Keratinocyte (primary cell): ENCODE measurements around the gene PLEKHG5. TPM values are rescaled to one million over a fixed set of nuclear protein-coding genes. Genes with fewer than 3 reads are reported as not detected.

Source experiments
- DNase-seq: peaks from one replicate; pipeline ENCODE4 v3.0.0-alpha.2; 2011; ENCODE audit warnings: low read depth, missing footprints, low spot score
- FAIRE-seq: peaks from 2 replicates; lab custom pipeline; 2011; peaks lifted over from hg19 to GRCh38; lab: Jason Lieb, UNC
- H2AFZ ChIP-seq: 2 replicates; pipeline ENCODE4 v1.6.0; 2012; ENCODE audit warnings: low read length, control low read depth, inconsistent platforms; ENCODE audit not compliant: control insufficient read depth
- H3K27ac ChIP-seq: 2 replicates; pipeline ENCODE4 v1.5.1; 2011; ENCODE audit warnings: low read length; ENCODE audit not compliant: control insufficient read depth, insufficient read depth
- H3K27me3 ChIP-seq: 3 replicates; pipeline ENCODE4 v1.6.0; 2011; ENCODE audit warnings: low read length; ENCODE audit not compliant: control insufficient read depth, insufficient read depth; ENCODE audit errors: extremely low read depth
- H3K36me3 ChIP-seq, 2 experiments: 2 replicates in 1 of 2; 3 replicates in 1 of 2; pipeline ENCODE4 v1.5.1; 2011; ENCODE audit warnings: low read length in 2 of 2, mild to moderate bottlenecking in 1 of 2; ENCODE audit not compliant: control insufficient read depth in 2 of 2, insufficient read depth in 2 of 2; ENCODE audit errors: extremely low read depth in 1 of 2
- H3K4me1 ChIP-seq: 3 replicates; pipeline ENCODE4 v1.5.1; 2011; ENCODE audit warnings: low read length; ENCODE audit not compliant: control insufficient read depth, insufficient read depth; ENCODE audit errors: extremely low read depth
- H3K4me2 ChIP-seq: 3 replicates; pipeline ENCODE4 v1.6.0; 2011; ENCODE audit warnings: low read depth, low read length; ENCODE audit not compliant: control insufficient read depth, insufficient read depth; ENCODE audit errors: extremely low read depth
- H3K4me3 ChIP-seq, 3 experiments: fragments of 200-600 bp in 1 of 3; sonication (generic) in 1 of 3; 2 replicates in 2 of 3; 3 replicates in 1 of 3; pipeline ENCODE4 v1.5.1; 2011 to 2016; ENCODE audit warnings: low read length in 3 of 3, mild to moderate bottlenecking in 3 of 3, control low read depth in 2 of 3, inconsistent platforms in 1 of 3, low read depth in 1 of 3, mixed read lengths in 1 of 3, mixed run types in 1 of 3, moderate library complexity in 1 of 3; ENCODE audit not compliant: control insufficient read depth in 2 of 3, insufficient read depth in 2 of 3; ENCODE audit errors: extremely low read depth in 1 of 3
- H3K79me2 ChIP-seq: 2 replicates; pipeline ENCODE4 v1.6.0; 2012; ENCODE audit warnings: low read length; ENCODE audit not compliant: control insufficient read depth, insufficient read depth
- H3K9ac ChIP-seq: 3 replicates; pipeline ENCODE4 v1.6.0; 2011; ENCODE audit warnings: low read length; ENCODE audit not compliant: control insufficient read depth, insufficient read depth; ENCODE audit errors: extremely low read depth
- H3K9me1 ChIP-seq: 3 replicates; pipeline ENCODE4 v1.6.0; 2011; ENCODE audit warnings: low read length; ENCODE audit not compliant: control insufficient read depth, insufficient read depth; ENCODE audit errors: extremely low read depth
- H3K9me3 ChIP-seq: 2 replicates; pipeline ENCODE4 v1.5.1; 2012; ENCODE audit warnings: low read depth, low read length; ENCODE audit not compliant: control insufficient read depth
- H4K20me1 ChIP-seq: 3 replicates; pipeline ENCODE4 v1.6.0; 2011; ENCODE audit warnings: low read length; ENCODE audit not compliant: control insufficient read depth, insufficient read depth; ENCODE audit errors: extremely low read depth
- CTCF ChIP-seq, 3 experiments: IDR thresholded peaks in 1 of 3; conservative IDR thresholded peaks in 1 of 3; optimal IDR thresholded peaks in 1 of 3; 2 replicates in 2 of 3; 3 replicates in 1 of 3; pipeline versions ENCODE3 to v1.5.1; 2011; ENCODE audit warnings: low read length in 3 of 3, mild to moderate bottlenecking in 3 of 3, moderate library complexity in 2 of 3, control low read depth in 1 of 3, inconsistent platforms in 1 of 3; ENCODE audit not compliant: insufficient read depth in 2 of 3; ENCODE audit errors: extremely low read depth in 1 of 3
- EZH2 ChIP-seq: IDR thresholded peaks from one replicate; pipeline ENCODE4 v1.6.1; 2012; ENCODE audit warnings: inconsistent platforms, mild to moderate bottlenecking, low read length, moderate library complexity
- dilution Hi-C: fragments of 300-500 bp; cut with MboI; formaldehyde crosslinking; loops from one replicate; pipeline ENCODE4 v1.7.0; 2020; ENCODE audit warnings: low sequenced_read_pairs; ENCODE audit not compliant: extremely low pct_ligation_motif_present
- polyA plus RNA-seq, 5 experiments: library from polyadenylated mRNA; depleted of rRNA in 3 of 5; stranded (reverse) in 3 of 5; stranded (forward) in 1 of 5; unstranded in 1 of 5; fragments of >200 nt; gene quantifications; 1 replicate in 1 of 5; 2 replicates in 3 of 5; 3 replicates in 1 of 5; pipeline versions ENCODE4 v1.2.1 to v1.2.3, GENCODE V29; 2011 to 2012; ENCODE audit warnings: missing spikeins in 2 of 5, low read depth in 1 of 5, low replicate concordance in 1 of 5

PLEKHG5 gene
- polyA plus RNA-seq, 1 donor (not counting 4 experiments of a cell fraction or from before 2014, with no cell fraction given), result 11.8 TPM

- dilution Hi-C loops, result no loop called here
- H3K4me1 ChIP-seq, result no peaks in the 10 kb centered on the region
- no peak overlapping the region for H3K27ac ChIP-seq
- no peak overlapping the region for H3K9ac ChIP-seq
- peaks cover 55% of the 10 kb centered on the region for H3K27me3 ChIP-seq
- H3K9me3 ChIP-seq, result no peaks in the 10 kb centered on the region
- no peaks in the 10 kb centered on the region for H3K79me2 ChIP-seq
- H3K9me1 ChIP-seq, result no peaks in the 10 kb centered on the region
- no peak overlapping the region for H3K4me3 ChIP-seq
- no peaks in the 10 kb centered on the region for H3K36me3 ChIP-seq
- FAIRE-seq (no peak), DNase-seq (no peak)
- H4K20me1 ChIP-seq, result no peaks in the 10 kb centered on the region
- H3K4me2 ChIP-seq, result peak overlapping the region; percentile 22
- no peak overlapping the region for H2AFZ ChIP-seq
- TF ChIP-seq CTCF (optimal IDR thresholded peaks at IDR 0.05 in 1 of 3, IDR thresholded peaks at IDR 0.05 in 1 of 3, conservative IDR thresholded peaks at IDR 0.05 in 1 of 3; ENCODE audit: extremely low read depth in 1 of 3, insufficient read depth in 2 of 3, low read length in 3 of 3) (no peak), EZH2 (peak; percentile 69)
Observed at GRCh38 chr1:6448749-6449631, 42.5 kb downstream of the PLEKHG5 start.

- H3K4me1 ChIP-seq, result no peaks in the 10 kb centered on the region
- DNase-seq (no peak), FAIRE-seq (no peak)
- H3K36me3 ChIP-seq, result no peaks in the 10 kb centered on the region
- peak; percentile 68 for TF ChIP-seq EZH2
- TF ChIP-seq CTCF (optimal IDR thresholded peaks at IDR 0.05 in 1 of 3, IDR thresholded peaks at IDR 0.05 in 1 of 3, conservative IDR thresholded peaks at IDR 0.05 in 1 of 3; ENCODE audit: extremely low read depth in 1 of 3, insufficient read depth in 2 of 3, low read length in 3 of 3), result peak in 1 of 3 experiments; percentile 24
- no peaks in the 10 kb centered on the region for H3K9me3 ChIP-seq
- H3K27me3 ChIP-seq, result peaks cover 46% of the 10 kb centered on the region
- no peaks in the 10 kb centered on the region for H4K20me1 ChIP-seq
- no peak overlapping the region for H3K27ac ChIP-seq
- dilution Hi-C loops, result no loop called here
- no peak overlapping the region for H3K9ac ChIP-seq
- H3K79me2 ChIP-seq, result no peaks in the 10 kb centered on the region
- peak overlapping the region; percentile 22 for H3K4me2 ChIP-seq
- no peak overlapping the region for H2AFZ ChIP-seq
- no peaks in the 10 kb centered on the region for H3K9me1 ChIP-seq
- no peak overlapping the region for H3K4me3 ChIP-seq
Observed at GRCh38 chr1:6447818-6448748, 43.4 kb downstream of the PLEKHG5 start.
